Measurements from ENCODE around the gene SPDL1.
"Not testable (repeated sequence)": the region's sequence is repeated elsewhere in the genome, so short reads cannot be mapped to it uniquely, and the experiment has no call there.

SPDL1 gene

DNA sequence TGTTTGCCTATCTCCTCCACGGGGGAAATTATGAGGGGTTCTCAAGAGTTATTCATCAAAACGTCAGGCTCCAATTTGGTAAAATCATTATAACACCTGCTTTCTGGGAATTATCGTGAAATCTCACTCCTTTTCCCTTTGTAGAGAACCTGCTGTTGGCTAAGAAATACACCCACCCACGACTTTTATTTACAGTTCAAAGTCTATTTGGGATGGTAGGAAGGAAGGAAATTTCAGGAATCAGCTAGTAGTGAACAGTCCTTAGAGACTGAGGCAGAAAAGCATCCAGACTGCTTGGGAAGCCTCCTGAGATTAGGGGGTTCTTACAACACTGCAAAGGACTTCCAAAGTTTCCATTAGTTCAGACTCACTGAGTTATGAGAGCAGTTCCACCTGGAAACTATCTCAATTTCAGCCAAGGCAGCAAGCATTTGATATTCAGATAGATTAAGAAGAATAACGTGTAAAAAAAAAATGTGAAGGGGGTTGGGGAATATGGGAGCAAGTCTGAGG lies 9.4 kb upstream of the SPDL1 start:
- DNase-seq (ENCODE audit: low spot score): no peak

DNA sequence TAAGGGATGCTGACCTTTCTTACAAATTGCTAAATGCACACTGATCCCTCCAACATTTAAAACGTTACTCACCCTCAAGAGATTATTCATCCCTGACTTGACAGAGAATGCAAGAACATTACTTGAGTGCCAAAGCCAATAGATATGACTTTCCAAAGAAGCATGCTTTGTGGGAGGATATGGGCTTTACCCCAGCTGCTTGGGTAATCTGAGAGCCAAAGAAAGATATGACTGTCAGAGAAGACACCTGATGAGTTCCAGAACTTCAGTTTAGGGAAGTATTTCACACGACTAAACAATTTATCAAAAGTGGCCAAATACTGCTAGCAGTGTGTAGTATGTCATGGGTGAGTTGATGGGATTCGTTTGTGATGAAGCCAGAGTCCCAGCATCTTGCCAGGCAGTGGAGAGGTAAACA lies 7.4 kb upstream of the SPDL1 start:
- no peak for DNase-seq (ENCODE audit: low spot score)

DNA sequence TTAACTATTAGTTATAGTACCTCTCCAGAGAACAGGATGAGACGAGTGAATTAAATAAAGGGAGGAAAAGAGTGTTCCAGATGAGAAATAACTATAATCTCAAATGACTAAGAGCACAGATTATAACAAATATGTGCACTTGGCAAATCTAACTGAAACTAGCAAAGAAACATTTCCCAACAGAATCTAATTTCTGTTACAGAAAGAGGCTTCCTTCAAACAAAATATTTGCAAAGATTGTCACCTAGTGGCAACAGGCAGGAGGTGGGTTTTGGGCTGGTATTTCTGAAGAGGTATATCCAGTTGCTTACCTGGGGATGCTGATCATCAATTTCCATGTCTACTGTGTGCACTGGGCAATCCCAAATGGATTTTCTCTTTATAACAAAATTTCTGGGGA lies 5.6 kb upstream of the SPDL1 start:
- peak; percentile 7 for DNase-seq (ENCODE audit: low spot score)

DNA sequence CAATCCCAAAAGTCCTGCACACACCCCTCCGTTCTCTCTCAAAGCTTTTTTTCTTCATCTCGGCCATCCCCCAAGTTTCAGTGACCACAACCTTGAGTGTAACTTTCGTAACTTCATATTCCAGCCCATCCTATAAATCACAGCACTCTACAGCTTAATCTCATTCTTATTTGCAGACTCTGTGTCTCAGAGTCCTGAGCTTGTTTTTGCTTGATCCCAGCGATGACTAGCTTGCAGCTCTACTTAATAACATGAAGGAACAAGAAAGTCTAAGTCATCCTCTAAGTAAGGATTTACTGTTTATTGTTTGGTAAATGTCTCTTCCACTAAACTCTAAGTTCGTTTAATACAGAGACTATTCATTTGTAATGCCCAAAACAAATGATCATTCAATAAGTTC lies 2.6 kb upstream of the SPDL1 start:
- no peak for DNase-seq (ENCODE audit: low spot score)

DNA sequence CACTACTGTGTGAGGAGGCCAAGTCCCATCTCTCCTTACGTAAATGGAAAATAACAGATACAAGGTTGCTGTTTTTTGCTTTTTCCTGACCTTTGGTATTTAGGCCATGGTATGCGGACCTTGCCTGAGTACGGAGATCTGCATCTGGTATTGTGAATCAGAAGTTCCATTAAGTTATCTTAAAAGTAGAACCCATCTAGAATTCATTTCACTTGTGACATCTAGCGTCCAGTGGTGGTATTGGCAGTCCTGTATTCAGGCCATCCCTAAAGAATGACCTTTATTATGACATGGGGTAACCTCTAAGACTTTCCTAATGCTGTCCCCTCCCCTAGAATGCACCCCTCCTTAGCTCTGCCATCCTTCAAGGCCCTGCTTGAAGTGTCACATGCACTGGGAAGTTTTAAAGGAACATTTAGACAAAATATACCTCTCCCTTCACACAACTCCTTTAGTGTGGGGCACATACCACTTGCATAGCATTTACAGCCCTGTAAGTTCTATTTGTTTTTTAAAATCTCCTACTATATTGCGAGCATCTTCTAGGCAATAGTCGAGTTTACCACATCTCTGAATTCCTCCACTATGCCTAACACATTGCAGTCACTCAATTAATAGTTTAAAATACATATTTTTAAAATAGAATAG lies 1.9 kb upstream of the SPDL1 start:
- peak; percentile 52 for DNase-seq (ENCODE audit: low spot score)

DNA sequence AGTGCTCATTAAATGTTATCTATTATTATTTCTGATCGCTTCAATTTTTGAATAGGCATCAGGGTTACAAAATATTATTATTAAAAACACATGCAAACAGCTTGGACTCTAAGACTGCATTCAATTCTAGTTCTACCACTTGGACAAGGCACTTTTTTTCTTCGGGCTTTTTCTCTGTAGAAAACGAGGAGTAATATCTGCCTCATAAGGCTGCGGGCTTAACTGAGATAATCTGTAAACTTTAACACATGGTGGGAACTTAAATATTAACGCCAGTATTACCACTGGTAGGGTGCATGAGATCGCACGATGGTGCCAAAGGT lies 511 bp upstream of the SPDL1 start:
- DNase-seq (ENCODE audit: low spot score): no peak

DNA sequence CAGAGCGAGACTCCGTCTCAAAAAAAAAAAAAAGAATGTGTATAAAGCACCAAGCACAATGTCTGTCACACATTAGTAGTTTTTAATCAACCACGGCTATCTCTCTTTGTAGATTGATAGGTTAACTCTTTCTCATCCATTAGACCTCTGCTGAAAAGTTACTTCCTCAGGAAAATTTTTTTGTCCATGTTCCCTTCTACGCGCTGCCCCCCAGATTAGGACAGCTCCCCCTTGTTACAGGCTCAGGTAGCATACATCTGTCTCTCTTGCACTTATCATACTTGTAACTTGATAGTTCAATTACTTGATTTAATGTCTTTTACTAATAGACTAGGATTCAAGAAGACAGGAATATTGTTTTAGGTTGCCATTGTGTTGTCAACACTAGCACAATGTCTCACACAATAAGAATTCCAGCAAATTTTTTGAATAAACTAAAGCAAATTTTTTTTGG lies 1.5 kb downstream of the SPDL1 start:
- no peak for DNase-seq (ENCODE audit: low spot score)

DNA sequence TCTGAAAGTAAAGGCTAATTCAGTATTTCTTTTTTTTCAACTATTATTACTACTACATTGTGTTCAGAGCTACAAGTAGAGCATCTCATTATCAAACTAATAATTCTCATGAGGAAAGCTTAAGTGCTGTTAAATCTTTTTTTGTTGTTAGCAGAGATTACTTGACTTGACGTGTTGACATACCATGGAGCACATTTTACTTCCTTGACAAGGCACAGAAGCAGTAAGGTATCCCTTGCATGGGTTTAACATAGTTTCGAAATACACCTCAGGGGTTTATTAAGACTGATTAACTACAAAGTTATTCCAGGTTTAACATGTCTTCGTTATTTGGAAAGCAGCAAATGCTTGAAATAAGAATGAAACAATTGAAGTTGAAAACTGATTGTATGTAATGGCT lies 7.0 kb downstream of the SPDL1 start:
- no peak for DNase-seq (ENCODE audit: low spot score)

DNA sequence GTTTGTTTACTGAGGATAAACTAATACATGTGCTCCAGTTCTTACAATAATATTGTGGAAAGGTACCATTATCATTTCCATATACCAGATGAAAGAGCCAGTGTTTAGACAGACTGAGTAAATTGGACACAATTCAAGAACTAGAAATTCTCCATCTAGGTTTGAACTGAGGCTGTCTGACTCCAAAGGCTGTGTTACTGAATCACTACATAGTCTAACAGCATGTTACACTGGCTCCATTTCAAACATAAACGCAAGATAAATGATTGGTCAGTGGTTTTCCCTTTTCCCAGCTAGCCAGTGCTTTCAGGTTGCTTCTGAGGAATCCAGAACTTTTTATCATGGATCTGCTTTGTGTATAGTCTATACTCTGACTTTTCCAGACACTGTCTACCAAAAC lies 8.1 kb downstream of the SPDL1 start:
- DNase-seq (ENCODE audit: low spot score): no peak

DNA sequence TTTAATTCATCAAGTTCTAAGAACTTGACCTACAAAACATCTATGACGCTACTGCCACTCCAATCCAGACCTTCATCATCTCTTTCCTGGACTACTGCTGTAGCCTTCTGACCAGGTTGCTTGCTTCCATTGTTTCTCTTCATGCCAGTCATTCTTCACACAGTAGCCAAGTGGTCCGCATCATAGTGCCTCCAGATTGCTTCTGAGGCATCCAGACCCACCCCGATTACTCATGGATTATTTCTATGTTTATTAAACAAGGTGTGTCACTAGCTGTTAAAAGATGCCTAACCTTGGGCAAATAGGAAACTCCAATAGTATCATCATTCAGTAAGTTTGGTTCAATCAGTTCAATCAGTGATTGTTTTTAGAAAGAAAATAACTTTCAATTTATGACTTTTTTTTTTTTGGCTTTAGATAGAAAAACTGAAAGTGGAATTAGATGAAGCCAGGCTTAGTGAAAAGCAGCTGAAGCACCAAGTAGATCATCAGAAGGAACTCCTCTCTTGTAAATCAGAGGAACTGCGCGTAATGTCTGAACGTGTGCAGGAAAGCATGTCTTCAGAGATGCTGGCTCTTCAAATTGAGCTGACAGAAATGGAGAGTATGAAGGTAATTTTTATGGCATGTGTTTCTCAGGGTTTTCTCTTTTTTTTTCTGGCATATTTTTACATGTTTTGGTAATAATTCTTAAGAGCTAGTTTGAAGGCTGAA lies 9.5 kb downstream of the SPDL1 start:
- no peak for DNase-seq (ENCODE audit: low spot score)

DNA sequence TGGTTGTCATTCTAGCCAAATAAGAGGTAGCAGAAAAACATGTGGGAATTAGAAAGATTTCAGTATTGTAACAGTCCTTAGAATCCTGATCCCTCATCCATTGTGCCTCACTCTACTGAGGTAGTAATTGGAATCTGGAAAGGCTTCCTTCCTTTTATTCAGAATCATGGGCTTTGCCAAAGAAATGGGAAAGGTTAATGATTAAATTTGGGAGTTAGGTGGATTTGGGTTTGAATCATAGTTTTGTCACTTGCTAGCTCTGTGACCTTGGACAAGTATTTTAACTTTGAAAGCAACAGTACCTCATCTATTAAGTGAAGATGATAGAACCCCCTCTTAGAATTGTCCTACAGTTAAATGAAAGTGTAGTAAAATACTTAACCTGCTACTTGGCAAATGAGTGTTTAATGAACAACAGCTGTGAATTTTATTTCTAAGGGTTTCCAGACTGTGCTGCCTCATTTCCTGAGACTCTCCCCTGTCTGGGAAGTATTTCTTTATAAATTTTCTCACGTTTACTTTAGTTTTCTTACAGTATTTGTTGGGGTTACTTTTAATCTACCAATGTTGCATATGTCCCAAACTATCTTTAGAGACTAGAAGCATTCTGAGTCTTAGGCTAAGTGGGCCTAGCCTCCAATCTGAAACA lies 11.7 kb downstream of the SPDL1 start:
- DNase-seq (ENCODE audit: low spot score): no peak

DNA sequence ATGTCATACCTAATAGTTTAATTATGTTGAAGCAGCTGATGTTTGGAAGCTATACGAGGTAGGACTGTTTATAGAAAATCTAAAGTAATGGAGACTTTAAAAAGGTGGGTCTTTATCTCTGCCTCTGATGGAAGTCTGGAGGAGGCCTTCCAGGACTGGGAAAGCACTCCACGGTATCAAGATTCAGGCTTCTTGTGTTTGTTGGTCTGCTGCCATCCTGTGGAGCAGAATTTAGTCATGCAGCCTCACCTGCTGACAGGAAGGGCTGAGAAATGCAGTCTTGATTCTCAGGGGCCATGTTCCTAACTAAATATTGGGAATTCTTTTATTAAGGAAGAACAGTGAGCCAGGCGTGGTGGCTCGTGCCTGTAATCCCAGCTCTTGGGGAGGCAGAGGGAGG lies 15.9 kb downstream of the SPDL1 start:
- no peak for DNase-seq (ENCODE audit: low spot score)

DNA sequence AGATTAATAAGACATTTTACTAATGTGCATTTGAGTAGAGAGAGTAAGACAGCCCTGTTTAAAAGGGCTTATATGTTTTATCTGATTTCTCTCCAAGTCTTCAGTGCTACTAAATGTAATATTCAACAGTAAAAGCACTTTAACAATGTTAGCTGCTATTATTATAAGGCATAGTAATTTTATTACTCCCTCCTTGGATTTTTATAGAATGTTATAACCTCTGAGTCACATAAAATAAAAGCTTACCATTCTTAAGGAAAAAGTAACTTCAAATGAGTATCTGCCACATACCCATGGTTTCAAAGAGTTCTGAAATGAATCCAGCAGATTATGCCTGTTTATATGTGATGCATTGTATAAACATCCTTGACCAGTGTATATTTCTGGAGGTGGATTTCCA lies 19.0 kb downstream of the SPDL1 start:
- no peak for DNase-seq (ENCODE audit: low spot score)

DNA sequence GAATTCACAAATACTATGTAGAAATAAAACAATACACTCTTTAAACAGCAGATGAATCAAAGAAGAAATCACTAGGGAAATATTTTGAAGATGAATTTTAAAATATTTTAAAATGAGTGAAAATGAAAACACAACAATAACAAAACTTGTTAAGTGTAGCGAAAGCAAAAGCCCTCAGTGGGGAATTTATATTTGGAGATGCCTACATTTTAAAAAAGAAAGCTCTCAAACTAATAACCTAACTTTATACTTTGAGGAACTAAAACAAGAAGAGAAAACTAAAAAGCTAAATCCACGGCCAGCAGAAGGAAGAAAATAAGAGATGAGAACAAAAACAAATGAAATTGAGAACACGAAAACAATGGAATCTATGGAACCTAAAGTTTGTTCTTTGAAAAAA lies 22.7 kb downstream of the SPDL1 start:
- DNase-seq (ENCODE audit: low spot score): no peak

DNA sequence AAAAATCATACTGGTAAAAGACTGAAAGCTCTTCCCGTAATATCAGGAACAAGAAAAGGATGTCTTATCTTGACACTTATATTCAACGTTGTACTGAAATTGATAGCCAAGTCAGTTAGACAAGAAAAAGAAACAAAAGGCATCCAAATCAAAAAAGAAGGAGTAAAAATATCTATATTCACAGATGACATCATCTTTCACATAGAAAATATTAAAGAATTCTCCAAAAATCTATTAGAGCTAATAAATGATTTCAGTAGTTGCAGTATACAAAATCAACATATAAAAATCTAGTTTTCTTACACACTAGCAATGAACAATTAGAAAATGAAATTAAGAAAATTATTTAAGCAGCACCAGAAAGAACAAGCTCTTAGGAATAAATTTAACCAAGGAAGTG lies 24.3 kb downstream of the SPDL1 start:
- no peak for DNase-seq (ENCODE audit: low spot score)

DNA sequence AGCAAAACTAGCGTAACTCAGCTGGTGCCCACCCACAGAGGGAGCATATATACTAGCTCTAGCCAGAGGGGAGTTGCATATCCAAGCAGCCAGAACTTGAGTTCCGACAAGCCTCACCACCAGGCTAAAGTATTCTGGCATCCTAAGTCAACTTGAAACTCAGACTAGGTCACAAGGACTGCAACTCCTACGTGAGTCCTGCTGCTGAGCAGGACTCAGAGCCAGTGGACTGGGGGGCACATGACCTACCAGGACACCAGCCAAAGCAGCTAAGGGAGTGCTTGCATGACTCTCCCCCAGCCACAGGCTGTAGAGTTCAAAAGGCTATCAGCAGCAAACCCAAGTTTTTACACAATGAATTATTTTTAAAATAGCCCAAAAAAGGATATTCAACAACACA lies 26.1 kb downstream of the SPDL1 start:
- DNase-seq (ENCODE audit: low spot score): no peak

DNA sequence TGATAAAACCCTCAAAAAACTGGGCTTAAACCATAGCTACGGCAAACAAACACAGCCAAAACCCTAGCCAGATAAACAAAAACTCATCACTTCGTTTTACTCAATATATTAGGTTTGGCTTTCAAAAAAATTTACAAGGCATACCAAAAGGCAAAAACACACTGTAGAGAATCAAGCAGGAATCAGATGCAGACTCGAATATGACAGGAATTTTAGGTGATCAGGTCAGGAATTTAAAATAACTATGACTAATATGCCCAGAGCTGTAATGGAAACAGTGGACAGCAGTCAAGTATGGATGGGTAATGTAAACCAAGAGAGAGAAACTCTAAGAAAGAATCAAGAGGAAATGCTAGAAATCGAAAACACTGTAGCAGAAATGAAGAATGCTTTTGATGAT lies 27.0 kb downstream of the SPDL1 start:
- DNase-seq (ENCODE audit: low spot score): no peak

DNA sequence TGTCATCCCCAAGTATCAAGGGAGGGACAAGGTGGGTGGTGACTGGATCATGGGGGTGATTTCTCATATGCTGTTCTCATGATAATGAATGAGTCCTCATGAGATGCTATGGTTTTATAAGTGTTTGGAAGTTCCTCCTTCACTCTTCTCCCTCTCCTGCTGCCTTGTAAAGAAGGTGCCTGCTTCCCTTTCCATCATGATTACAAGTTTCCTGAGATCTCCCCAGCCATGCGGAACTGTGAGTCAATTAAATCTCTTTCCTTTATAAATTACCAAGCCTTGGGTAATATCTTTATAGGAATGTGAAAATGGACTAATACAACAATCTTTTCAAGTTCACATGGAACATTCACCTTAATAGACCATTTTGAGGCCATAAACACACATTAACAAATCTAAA lies 32.0 kb downstream of the SPDL1 start:
- no peak for DNase-seq (ENCODE audit: low spot score)

DNA sequence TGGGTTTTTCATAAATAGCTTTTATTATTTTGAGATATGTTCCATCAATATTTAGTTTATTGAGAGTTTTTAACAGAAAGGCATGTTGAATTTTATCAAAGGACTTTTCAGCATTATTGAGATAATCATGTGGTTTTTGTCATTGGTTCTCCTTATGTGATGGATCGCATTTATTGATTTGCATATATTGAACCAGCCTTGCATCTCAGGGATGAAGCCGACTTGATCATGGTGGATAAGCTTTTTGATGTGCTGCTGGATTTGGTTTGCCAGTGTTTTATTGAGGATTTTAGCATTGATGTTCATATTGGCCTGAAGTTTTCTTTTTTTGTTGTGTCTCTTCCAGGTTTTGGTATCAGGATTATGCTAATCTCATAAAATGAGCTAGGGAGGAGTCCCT lies 40.7 kb downstream of the SPDL1 start:
- not testable (repeated sequence) for DNase-seq (ENCODE audit: low spot score)

DNA sequence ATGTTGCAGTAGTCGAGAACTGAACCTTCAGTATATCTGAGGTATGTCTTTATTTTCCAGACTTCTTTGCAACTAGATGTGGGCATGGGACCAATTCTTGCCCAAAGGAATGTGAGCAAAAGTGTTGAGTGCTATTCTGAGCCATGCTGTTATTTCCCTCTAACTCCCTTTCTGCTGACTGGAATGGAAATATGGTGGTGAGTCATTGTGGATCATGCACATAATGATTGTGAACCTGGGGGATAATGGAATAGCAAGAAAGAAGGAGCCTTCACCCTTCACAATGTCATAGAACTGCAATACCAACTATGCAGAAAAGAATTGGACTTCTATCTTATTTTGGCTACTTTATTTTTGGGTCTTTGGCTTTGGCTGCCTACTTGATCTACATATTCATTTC lies 43.2 kb downstream of the SPDL1 start:
- no peak for DNase-seq (ENCODE audit: low spot score)

DNA sequence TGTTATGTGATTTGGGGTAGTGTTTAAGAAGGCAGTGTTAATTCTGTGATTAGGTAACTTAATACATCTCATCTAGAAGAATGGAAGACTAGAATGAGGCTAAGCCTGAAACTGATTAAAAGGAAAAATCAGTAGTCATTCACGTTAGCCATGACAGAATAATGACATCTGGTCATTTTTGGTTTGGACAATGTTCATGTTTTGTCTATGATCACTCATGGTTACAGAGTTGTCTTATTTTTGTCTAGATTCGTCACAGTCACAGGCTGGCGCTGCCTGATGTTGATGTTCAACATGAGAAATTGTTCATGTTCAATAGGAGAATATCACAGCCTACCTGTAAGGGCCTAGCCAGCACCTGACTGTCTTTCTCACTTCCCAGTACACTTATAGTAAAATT lies 44.0 kb downstream of the SPDL1 start:
- no peak for DNase-seq (ENCODE audit: low spot score)

DNA sequence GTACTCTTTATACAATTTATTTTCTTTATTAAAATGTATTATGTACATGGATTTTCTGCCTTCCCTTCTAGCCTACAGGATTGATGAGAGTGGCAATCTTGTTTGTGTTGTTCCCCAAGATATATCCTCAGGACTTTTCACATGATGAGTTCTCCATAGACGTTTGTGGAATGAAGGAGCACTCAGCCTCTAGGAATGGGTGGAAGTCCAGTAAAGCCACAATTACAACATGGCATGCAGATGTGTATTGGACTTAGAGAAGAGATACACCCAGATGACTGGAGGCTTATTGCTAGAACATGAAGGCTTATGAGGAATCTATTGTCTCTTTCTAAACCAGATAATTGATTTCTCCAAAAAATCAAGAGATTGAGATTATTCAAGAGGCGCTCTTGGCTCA lies 45.3 kb downstream of the SPDL1 start:
- no peak for DNase-seq (ENCODE audit: low spot score)

DNA sequence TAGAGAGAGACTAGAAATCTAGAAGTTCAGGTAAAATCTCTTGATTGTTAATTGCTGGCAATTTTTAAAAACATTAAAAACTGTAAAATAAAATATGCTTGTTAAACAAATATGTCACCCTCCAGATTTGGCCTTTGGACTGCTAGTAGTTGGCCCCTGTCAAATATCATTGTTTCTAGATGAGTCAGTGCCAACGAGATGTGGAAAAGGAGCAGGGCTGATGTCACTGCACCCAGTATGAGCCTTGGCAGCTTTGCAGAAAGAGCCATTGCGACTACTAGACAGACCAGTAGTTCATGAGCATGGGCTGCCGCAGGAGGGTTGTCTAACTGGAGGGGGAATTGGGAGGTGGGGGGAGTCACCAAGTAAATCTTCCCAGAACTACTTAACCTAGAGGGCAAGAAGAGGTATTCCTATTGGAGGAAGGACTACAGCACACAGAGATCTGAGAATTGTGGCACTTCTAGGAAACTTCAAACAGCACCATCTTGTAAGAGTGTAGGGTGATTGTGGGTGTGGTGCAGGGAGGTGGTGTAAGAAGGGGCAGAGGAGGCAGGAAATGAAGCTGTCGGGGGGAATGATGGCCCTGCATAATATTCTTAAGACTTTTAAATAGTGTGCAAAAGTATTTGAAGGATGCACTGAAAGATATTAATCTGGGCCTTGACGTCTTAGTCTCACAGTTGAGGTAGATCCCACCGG lies 46.4 kb downstream of the SPDL1 start:
- DNase-seq (ENCODE audit: low spot score): no peak
